Measurements from ENCODE around the gene HOXD9.

The HOXD9 gene

GRCh38 chr2:176126929-176127773 lies 4.6 kb downstream of the HOXD9 start:
- peak; percentile 21 for DNase-seq

GRCh38 chr2:176127774-176128072 lies 5.2 kb downstream of the HOXD9 start:
- no peak for DNase-seq

- no peak for DNase-seq
Observed at GRCh38 chr2:176128172-176128981, 5.9 kb downstream of the HOXD9 start.

- DNase-seq, result peak; percentile 19
Observed at GRCh38 chr2:176128982-176129796, 6.7 kb downstream of the HOXD9 start, which contains the start of gene HOXD8. Gene HOXD8, plus strand, starts transcription at chr2:176129705. Its CDS starts 662 bp downstream, at chr2:176130367.

- no peak for DNase-seq
Observed at GRCh38 chr2:176129813-176130146, 7.3 kb downstream of the HOXD9 start.

GRCh38 chr2:176130147-176130956 lies 7.8 kb downstream of the HOXD9 start:
- no peak for DNase-seq

- no peak for DNase-seq
Observed at GRCh38 chr2:176130957-176131847, 8.7 kb downstream of the HOXD9 start.

- DNase-seq, result no peak
Observed at GRCh38 chr2:176131848-176132158, 9.3 kb downstream of the HOXD9 start.

GRCh38 chr2:176132205-176133171 lies 10.0 kb downstream of the HOXD9 start:
- DNase-seq, result no peak

- DNase-seq, result no peak
Observed at GRCh38 chr2:176133389-176133788, 10.9 kb downstream of the HOXD9 start.

- no peak for DNase-seq
Observed at GRCh38 chr2:176134035-176134434, 11.5 kb downstream of the HOXD9 start.

- DNase-seq, result no peak
Observed at GRCh38 chr2:176135035-176135440, 12.5 kb downstream of the HOXD9 start.

- DNase-seq, result no peak
Observed at GRCh38 chr2:176136374-176137251, 14.1 kb downstream of the HOXD9 start.

GRCh38 chr2:176137252-176137580 lies 14.7 kb downstream of the HOXD9 start:
- DNase-seq, result no peak

GRCh38 chr2:176137906-176138305 lies 15.4 kb downstream of the HOXD9 start:
- DNase-seq, result no peak

- DNase-seq, result no peak
Observed at GRCh38 chr2:176138526-176138922, 16.0 kb downstream of the HOXD9 start.

GRCh38 chr2:176138923-176139660 lies 16.6 kb downstream of the HOXD9 start:
- DNase-seq, result no peak

- DNase-seq, result no peak
Observed at GRCh38 chr2:176139661-176140512, 17.4 kb downstream of the HOXD9 start.

Measured in NCI-H446 treated with DMSO at 0.1 percent for 48 hours (cell line).